ENCODE data around the gene SLC50A1. TPM values are rescaled to one million over a fixed set of nuclear protein-coding genes. Genes with fewer than 3 reads are reported as not detected.

The SLC50A1 gene
- total RNA-seq, 2 donors from 2014 or later: 12.2 to 13.0 TPM

- intact Hi-C loops (cut with DNase I): no loop called here
- ATAC-seq (no peak), DNase-seq (no peak)
Observed at GRCh38 chr1:155177192-155177917, 41.7 kb downstream of the SLC50A1 start.

- DNase-seq: no peak
- intact Hi-C loops (cut with DNase I): no loop called here
- no peak for ATAC-seq
Observed at GRCh38 chr1:155177918-155178281, 42.2 kb downstream of the SLC50A1 start.

- intact Hi-C loops (cut with DNase I): no loop called here
- DNase-seq: no peak
- no peak for ATAC-seq
Observed at GRCh38 chr1:155178441-155179111, 42.9 kb downstream of the SLC50A1 start.

- no peak for ATAC-seq
- intact Hi-C loops (cut with DNase I): no loop called here
- no peak for DNase-seq
Observed at GRCh38 chr1:155179112-155180031, 43.7 kb downstream of the SLC50A1 start.

GRCh38 chr1:155181371-155182051 lies 45.9 kb downstream of the SLC50A1 start:
- intact Hi-C loops (cut with DNase I): no loop called here
- DNase-seq (peak; percentile 16), ATAC-seq (no peak)

GRCh38 chr1:155182052-155182550 lies 46.4 kb downstream of the SLC50A1 start:
- ATAC-seq (no peak), DNase-seq (no peak)
- intact Hi-C loops (cut with DNase I): no loop called here

- intact Hi-C loops (cut with DNase I): no loop called here
- ATAC-seq (no peak), DNase-seq (peak; percentile 16)
Observed at GRCh38 chr1:155183775-155184221, 48.1 kb downstream of the SLC50A1 start.

- DNase-seq: peak; percentile 15
- no peak for ATAC-seq
- intact Hi-C loops (cut with DNase I): no loop called here
Observed at GRCh38 chr1:155184351-155184811, 48.7 kb downstream of the SLC50A1 start.

- DNase-seq: peak; percentile 55
- intact Hi-C loops (cut with DNase I): no loop called here
- ATAC-seq: peak; percentile 59 to 62
Observed at GRCh38 chr1:155184835-155185782, 49.5 kb downstream of the SLC50A1 start.

- intact Hi-C loops (cut with DNase I): no loop called here
- ATAC-seq: no peak
- DNase-seq: peak; percentile 10
Observed at GRCh38 chr1:155185783-155186066, 50.1 kb downstream of the SLC50A1 start.

GRCh38 chr1:155186067-155186793 lies 50.6 kb downstream of the SLC50A1 start:
- ATAC-seq (no peak), DNase-seq (no peak)
- intact Hi-C loops (cut with DNase I): no loop called here

GRCh38 chr1:155186794-155187455 lies 51.3 kb downstream of the SLC50A1 start:
- intact Hi-C loops (cut with DNase I): no loop called here
- ATAC-seq (no peak), DNase-seq (peak; percentile 15)

- no peak for ATAC-seq
- intact Hi-C loops (cut with DNase I): no loop called here
- peak; percentile 13 for DNase-seq
Observed at GRCh38 chr1:155187456-155187891, 51.8 kb downstream of the SLC50A1 start.

- intact Hi-C loops (cut with DNase I): no loop called here
- ATAC-seq (no peak), DNase-seq (peak; percentile 13)
Observed at GRCh38 chr1:155188268-155188667, 52.6 kb downstream of the SLC50A1 start.

All from left cardiac atrium (tissue), 4 donors.